Trophoblast cell (in vitro differentiated cells and primary cell): ENCODE measurements around the gene RIPPLY3.

ENCODE experiments used
- DNase-seq, 2 donors: peaks; one replicate each; pipeline ENCODE4 v3.0.0-alpha.2; 2016
- H2AFZ ChIP-seq: 2 replicates; pipeline ENCODE4 v1.6.1; 2013; ENCODE audit warnings: low read length, moderate library complexity, mild to moderate bottlenecking; ENCODE audit not compliant: insufficient read depth, poor library complexity
- H2AK5ac ChIP-seq: 2 replicates; pipeline ENCODE4 v1.6.1; 2013; ENCODE audit warnings: mild to moderate bottlenecking, low read length
- H2BK120ac ChIP-seq: 2 replicates; pipeline ENCODE4 v1.6.1; 2013; ENCODE audit warnings: low read length, mild to moderate bottlenecking, moderate library complexity; ENCODE audit not compliant: insufficient read depth, poor library complexity
- H2BK12ac ChIP-seq: 2 replicates; pipeline ENCODE4 v1.6.1; 2013; ENCODE audit warnings: mild to moderate bottlenecking, low read length, moderate library complexity
- H2BK5ac ChIP-seq: 2 replicates; pipeline ENCODE4 v1.6.1; 2013; ENCODE audit warnings: low read length, low read depth, moderate library complexity, mild to moderate bottlenecking; ENCODE audit not compliant: poor library complexity
- H3K14ac ChIP-seq: 2 replicates; pipeline ENCODE4 v1.6.1; 2013; ENCODE audit warnings: mild to moderate bottlenecking, low read length
- H3K18ac ChIP-seq: 2 replicates; pipeline ENCODE4 v1.6.1; 2013; ENCODE audit warnings: mild to moderate bottlenecking, low read length
- H3K23ac ChIP-seq: 2 replicates; pipeline ENCODE4 v1.6.1; 2013; ENCODE audit warnings: low read length
- H3K27ac ChIP-seq: 2 replicates; pipeline ENCODE4 v1.5.1; 2013; ENCODE audit warnings: low read depth, mild to moderate bottlenecking, inconsistent platforms, low read length, moderate library complexity
- H3K27me3 ChIP-seq: 2 replicates; pipeline ENCODE4 v1.6.1; 2013; ENCODE audit warnings: inconsistent platforms, mild to moderate bottlenecking, low read length, moderate library complexity; ENCODE audit not compliant: insufficient read depth
- H3K36me3 ChIP-seq, 2 experiments: 1 replicate in 1 of 2; 2 replicates in 1 of 2; pipeline ENCODE4 v1.6.1; 2013; ENCODE audit warnings: low read length in 2 of 2, mild to moderate bottlenecking in 2 of 2, moderate library complexity in 1 of 2; ENCODE audit not compliant: insufficient read depth in 2 of 2, control insufficient read depth in 1 of 2
- H3K4ac ChIP-seq: 2 replicates; pipeline ENCODE4 v1.6.1; 2013; ENCODE audit warnings: low read depth, mild to moderate bottlenecking, low read length, moderate library complexity
- H3K4me1 ChIP-seq, 2 experiments: 1 replicate in 1 of 2; 2 replicates in 1 of 2; pipeline ENCODE4 v1.6.1; 2013; ENCODE audit warnings: low read length in 2 of 2, mild to moderate bottlenecking in 2 of 2, moderate library complexity in 1 of 2; ENCODE audit not compliant: insufficient read depth in 2 of 2, control insufficient read depth in 1 of 2
- H3K4me2 ChIP-seq: 2 replicates; pipeline ENCODE4 v1.6.1; 2013; ENCODE audit warnings: inconsistent platforms, mild to moderate bottlenecking, low read length, moderate library complexity
- H3K4me3 ChIP-seq: 2 replicates; pipeline ENCODE4 v1.5.1; 2013; ENCODE audit warnings: mild to moderate bottlenecking, low read depth, low read length, inconsistent platforms
- H3K79me1 ChIP-seq: one replicate; pipeline ENCODE4 v1.6.1; 2013; ENCODE audit warnings: low read length
- H3K79me2 ChIP-seq: 2 replicates; pipeline ENCODE4 v1.6.1; 2013; ENCODE audit warnings: low read length, mild to moderate bottlenecking; ENCODE audit not compliant: control insufficient read depth, insufficient read depth, poor library complexity
- H3K9ac ChIP-seq: 2 replicates; pipeline ENCODE4 v1.6.1; 2013; ENCODE audit warnings: mild to moderate bottlenecking, low read length
- H3K9me3 ChIP-seq: 2 replicates; pipeline ENCODE4 v1.6.1; 2013; ENCODE audit warnings: low read depth, mild to moderate bottlenecking, control low read depth, inconsistent platforms, low read length; ENCODE audit not compliant: insufficient read depth
- H4K12ac ChIP-seq: 2 replicates; pipeline ENCODE4 v1.6.1; 2013; ENCODE audit warnings: low read depth, mild to moderate bottlenecking, low read length, moderate library complexity
- H4K8ac ChIP-seq: 2 replicates; pipeline ENCODE4 v1.6.1; 2013; ENCODE audit warnings: low read depth, mild to moderate bottlenecking, low read length, moderate library complexity
- H4K91ac ChIP-seq: one replicate; pipeline ENCODE4 v1.6.1; 2013; ENCODE audit warnings: low read depth, mild to moderate bottlenecking, low read length, moderate library complexity
- WGBS: extraction: QIAGEN DNeasy Blood & Tissue Kit; methylation state at CpG from one replicate; pipeline ENCODE4 v1.1.7; 2013; ENCODE audit warnings: missing lambda C conversion rate; ENCODE audit not compliant: insufficient read length, insufficient coverage; ENCODE audit errors: extremely low coverage; 5-methylcytosine and 5-hydroxymethylcytosine counted together

RIPPLY3 gene

DNA sequence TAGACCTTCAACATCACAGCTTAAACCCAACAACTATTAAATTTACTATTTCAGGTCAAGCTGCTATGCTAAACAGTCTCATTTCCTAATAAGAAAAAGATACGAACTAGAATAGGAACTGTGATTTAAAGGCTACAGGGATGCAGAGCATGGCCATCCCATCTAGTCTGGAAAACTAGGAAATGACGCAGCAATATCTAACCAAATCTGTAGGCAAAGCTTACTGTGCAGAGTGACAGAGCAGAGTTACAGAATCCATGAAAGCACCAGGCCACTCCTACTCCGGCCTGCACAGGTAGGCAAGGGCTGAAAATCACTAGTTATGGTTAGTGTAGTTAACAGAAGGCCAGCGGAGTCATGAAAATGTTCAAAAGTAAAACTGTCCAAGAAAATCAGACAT lies 42.1 kb upstream of the RIPPLY3 start:
- no CpG with 5 or more reads among the region's 4 CpGs for WGBS

DNA sequence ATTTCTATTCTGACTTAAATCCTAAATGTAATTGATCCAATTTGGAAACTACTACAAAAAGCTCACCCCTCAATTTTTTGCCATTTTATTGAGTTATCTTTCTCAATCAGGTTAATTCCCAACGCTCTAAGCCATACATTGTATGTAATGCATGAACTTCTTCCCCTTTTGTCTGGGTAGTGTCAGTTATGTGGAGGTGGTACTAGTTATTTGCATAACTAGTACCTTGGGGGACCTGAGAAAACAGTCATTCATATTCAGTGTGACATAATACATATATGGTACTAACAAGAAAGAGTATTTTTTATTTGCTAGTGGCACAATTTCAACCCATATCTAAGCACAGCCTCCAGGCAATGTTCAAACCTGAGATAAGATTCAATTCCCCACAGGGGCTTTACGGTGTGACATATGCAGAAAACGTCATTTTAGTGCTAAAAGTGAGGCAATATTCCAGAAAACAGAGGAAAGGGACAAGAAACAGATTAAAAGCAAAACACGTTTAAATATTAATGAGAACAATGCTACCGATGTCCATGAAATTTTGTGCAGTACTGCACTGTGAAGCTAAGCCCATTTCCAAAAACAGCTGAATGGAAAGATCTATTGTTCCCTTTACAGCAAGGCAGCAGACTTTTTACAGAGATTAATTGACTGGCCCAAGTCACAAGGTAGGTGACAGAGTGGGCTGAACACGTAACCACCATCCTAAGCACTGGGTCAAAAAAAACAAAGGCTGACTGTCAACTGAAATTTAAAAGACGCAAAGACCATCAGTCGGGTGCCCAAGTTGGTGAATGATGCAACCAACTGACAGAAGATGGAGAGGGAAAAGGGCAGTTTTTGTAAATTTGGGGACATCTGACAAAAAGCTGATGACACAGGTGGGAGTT lies 41.4 kb upstream of the RIPPLY3 start:
- Histone ChIP-seq H4K8ac (no peak overlapping the region), H3K79me1 (peaks cover 15% of the 10 kb centered on the region), H3K9ac (no peak overlapping the region), H4K91ac (no peak overlapping the region), H3K4me1 (peaks cover 0 to 6% of the 10 kb centered on the region in 2 experiments), H3K79me2 (peaks cover 9% of the 10 kb centered on the region), H2BK12ac (no peak overlapping the region), H2AFZ (no peak overlapping the region), H2BK120ac (no peak overlapping the region), H3K4me2 (no peak overlapping the region), H3K14ac (no peak overlapping the region), H2BK5ac (no peak overlapping the region), H3K23ac (no peak overlapping the region), H3K27me3 (no peaks in the 10 kb centered on the region), H2AK5ac (no peak overlapping the region), H3K4me3 (no peak overlapping the region), H3K4ac (no peak overlapping the region), H3K36me3 (no peaks in the 10 kb centered on the region), H4K12ac (no peak overlapping the region), H3K9me3 (no peaks in the 10 kb centered on the region), H3K27ac (no peak overlapping the region), H3K18ac (no peak overlapping the region)
- DNase-seq: peak; percentile 62 to 93
- no CpG with 5 or more reads among the region's 8 CpGs for WGBS

More for the DNA sequence above, 42.1 kb upstream of the RIPPLY3 start:
- no peak overlapping the region for H3K4me3 ChIP-seq
- no peak overlapping the region for H2BK5ac ChIP-seq
- peaks cover 15% of the 10 kb centered on the region for H3K79me1 ChIP-seq
- H4K91ac ChIP-seq: no peak overlapping the region
- no peak overlapping the region for H3K27ac ChIP-seq
- no peak overlapping the region for H2BK12ac ChIP-seq
- H2AK5ac ChIP-seq: no peak overlapping the region
- H3K14ac ChIP-seq: no peak overlapping the region
- no peaks in the 10 kb centered on the region for H3K27me3 ChIP-seq
- H3K9ac ChIP-seq: no peak overlapping the region
- DNase-seq: peak in 1 of 2 donors; percentile 9
- H3K4ac ChIP-seq: no peak overlapping the region
- H3K23ac ChIP-seq: no peak overlapping the region
- no peaks in the 10 kb centered on the region for H3K36me3 ChIP-seq
- peaks cover 9% of the 10 kb centered on the region for H3K79me2 ChIP-seq
- H3K18ac ChIP-seq: no peak overlapping the region
- peaks cover 0 to 6% of the 10 kb centered on the region in 2 experiments for H3K4me1 ChIP-seq
- no peak overlapping the region for H2AFZ ChIP-seq
- no peak overlapping the region for H4K12ac ChIP-seq
- H3K9me3 ChIP-seq: no peaks in the 10 kb centered on the region
- H3K4me2 ChIP-seq: no peak overlapping the region
- no peak overlapping the region for H2BK120ac ChIP-seq
- H4K8ac ChIP-seq: no peak overlapping the region

DNA sequence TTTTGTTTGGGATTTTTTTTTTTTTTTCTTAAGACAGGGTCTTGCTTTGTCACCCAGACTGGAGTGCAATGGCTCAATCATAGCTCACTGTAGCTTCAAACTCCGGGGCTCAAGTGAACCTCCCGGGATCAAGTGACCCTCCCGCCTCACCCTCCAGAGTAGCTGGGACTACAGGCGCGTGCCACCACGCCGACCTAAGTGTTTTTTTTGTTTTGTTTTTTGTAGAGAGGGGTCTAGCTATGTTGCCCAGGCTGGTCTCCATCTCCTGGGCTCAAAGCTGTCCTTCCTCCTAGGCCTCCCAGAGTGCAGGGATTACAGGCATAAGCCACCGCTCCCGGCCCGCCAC lies 40.8 kb upstream of the RIPPLY3 start:
- H3K4me1 ChIP-seq: peaks cover 0 to 6% of the 10 kb centered on the region in 2 experiments
- H3K79me1 ChIP-seq: peaks cover 15% of the 10 kb centered on the region
- H4K8ac ChIP-seq: peak overlapping the region; percentile 88
- H3K27ac ChIP-seq: peak overlapping the region; percentile 87
- no CpG with 5 or more reads among the region's 10 CpGs for WGBS
- H4K12ac ChIP-seq: peak overlapping the region; percentile 88
- H2AFZ ChIP-seq: peak overlapping the region; percentile 80
- DNase-seq: no peak
- H3K36me3 ChIP-seq: no peaks in the 10 kb centered on the region
- peak overlapping the region; percentile 77 for H3K4me2 ChIP-seq
- H3K4me3 ChIP-seq: peak overlapping the region; percentile 77
- peak overlapping the region; percentile 98 for H2AK5ac ChIP-seq
- H3K14ac ChIP-seq: peak overlapping the region; percentile 80
- no peak overlapping the region for H3K23ac ChIP-seq
- peak overlapping the region; percentile 22 for H2BK5ac ChIP-seq
- peak overlapping the region; percentile 81 for H3K18ac ChIP-seq
- H3K27me3 ChIP-seq: no peaks in the 10 kb centered on the region
- peak overlapping the region; percentile 71 for H3K9ac ChIP-seq
- peak overlapping the region; percentile 15 for H2BK12ac ChIP-seq
- H4K91ac ChIP-seq: peak overlapping the region; percentile 83
- H3K79me2 ChIP-seq: peaks cover 9% of the 10 kb centered on the region
- peak overlapping the region; percentile 42 for H3K4ac ChIP-seq
- peak overlapping the region; percentile 76 for H2BK120ac ChIP-seq
- no peaks in the 10 kb centered on the region for H3K9me3 ChIP-seq

DNA sequence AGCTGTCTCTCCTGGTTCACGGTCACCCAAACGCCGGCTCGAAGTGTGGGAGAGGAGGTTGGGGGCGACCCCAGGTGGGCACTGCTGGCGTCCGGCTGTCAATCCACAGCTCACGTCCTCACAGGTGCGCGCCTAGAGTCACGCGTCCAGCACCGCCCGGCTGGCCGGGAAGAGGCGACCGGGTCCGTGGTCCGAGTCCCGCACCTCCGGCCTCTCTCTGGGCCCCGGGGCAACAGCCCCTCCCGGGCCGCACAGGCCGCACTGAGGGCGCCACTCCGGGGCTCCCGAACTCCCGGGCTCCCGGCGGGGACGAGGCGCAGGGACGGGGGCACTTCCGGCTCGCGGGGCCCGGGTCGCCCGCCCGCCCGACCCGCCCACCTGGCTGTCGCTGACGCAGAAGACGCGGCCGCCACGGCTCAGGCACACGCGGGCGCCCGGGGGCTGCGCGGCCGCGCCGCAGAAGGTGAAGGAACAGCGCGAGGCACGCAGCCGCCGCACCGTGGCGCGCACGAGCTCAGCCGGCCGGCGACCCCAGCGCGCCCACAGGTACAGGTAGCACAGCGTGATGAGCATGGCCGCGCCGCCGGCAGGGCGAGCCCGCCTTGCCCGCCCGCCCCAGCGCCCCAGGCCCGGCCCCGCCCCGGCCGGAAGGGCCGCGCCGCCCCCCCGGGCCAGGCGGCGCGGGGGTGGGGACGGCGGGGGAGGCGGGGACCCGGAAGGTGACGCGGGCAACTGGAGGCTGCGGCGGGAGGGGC lies 40.3 kb upstream of the RIPPLY3 start, which contains the start of gene HLCS:
Gene HLCS, minus strand, starts transcription at position 604 of the 755 bp plus-strand sequence. Its CDS starts 31 bp downstream, at position 573.
- H3K79me2 ChIP-seq: peaks cover 9% of the 10 kb centered on the region
- peak within 1 kb of the TSS; percentile 77 for H3K4me2 ChIP-seq
- H3K27me3 ChIP-seq: no peaks in the 10 kb centered on the region
- peak within 1 kb of the TSS; percentile 15 for H2BK12ac ChIP-seq
- H4K8ac ChIP-seq: peak within 1 kb of the TSS; percentile 92
- H3K4me3 ChIP-seq: peak within 1 kb of the TSS; percentile 77
- peak within 1 kb of the TSS; percentile 98 for H2AK5ac ChIP-seq
- peak within 1 kb of the TSS; percentile 98 for H3K14ac ChIP-seq
- H4K91ac ChIP-seq: peak within 1 kb of the TSS; percentile 93
- DNase-seq: peak; percentile 85 to 91
- no peaks in the 10 kb centered on the region for H3K9me3 ChIP-seq
- peak within 1 kb of the TSS; percentile 92 for H2AFZ ChIP-seq
- WGBS: no CpG with 5 or more reads among the region's 101 CpGs
- H3K79me1 ChIP-seq: peaks cover 15% of the 10 kb centered on the region
- H3K9ac ChIP-seq: peak within 1 kb of the TSS; percentile 82
- peak within 1 kb of the TSS; percentile 88 for H4K12ac ChIP-seq
- H3K18ac ChIP-seq: peak within 1 kb of the TSS; percentile 90
- peak within 1 kb of the TSS; percentile 76 for H2BK120ac ChIP-seq
- peak within 1 kb of the TSS; percentile 67 for H3K4ac ChIP-seq
- H3K23ac ChIP-seq: no peak within 1 kb of the TSS
- peaks cover 0 to 6% of the 10 kb centered on the region in 2 experiments for H3K4me1 ChIP-seq
- peak within 1 kb of the TSS; percentile 87 for H3K27ac ChIP-seq
- peak within 1 kb of the TSS; percentile 93 for H2BK5ac ChIP-seq
- no peaks in the 10 kb centered on the region for H3K36me3 ChIP-seq
